ENCODE measurements around the gene PYROXD2.

The PYROXD2 gene

GRCh38 chr10:98404571-98405359 is 10.2 kb downstream of the PYROXD2 start:
- H3K14ac ChIP-seq (ENCODE audit: low read length) = no peak overlapping the region
- no peaks in the 10 kb centered on the region for H3K36me3 ChIP-seq (replicated peaks in 1 of 2; ENCODE audit: control insufficient read depth in 2 of 2, insufficient read depth in 2 of 2, low read length in 2 of 2)
- DNase-seq (ENCODE audit: low spot score) = no peak
- no peak overlapping the region for H2BK5ac ChIP-seq (ENCODE audit: low read length)
- H2BK12ac ChIP-seq (ENCODE audit: low read length) = no peak overlapping the region
- no peak overlapping the region for H2BK15ac ChIP-seq (ENCODE audit: low read length)
- H2AFZ ChIP-seq (ENCODE audit: low read length) = no peak overlapping the region
- no peak overlapping the region for H3K9ac ChIP-seq (ENCODE audit: low read depth, low read length, poor library complexity)
- no peaks in the 10 kb centered on the region for H3K9me3 ChIP-seq (replicated peaks in 1 of 2; ENCODE audit: control insufficient read depth in 2 of 2, insufficient read depth in 1 of 2, low read depth in 1 of 2, low read length in 2 of 2)
- no peak overlapping the region for H3K27ac ChIP-seq (replicated peaks; ENCODE audit: low read length)
- H4K91ac ChIP-seq (ENCODE audit: low read depth, low read length, poor library complexity) = no peak overlapping the region
- H3K4me2 ChIP-seq (ENCODE audit: insufficient read depth, low read length, poor library complexity, severe bottlenecking) = no peak overlapping the region
- no peaks in the 10 kb centered on the region for H3K27me3 ChIP-seq (ENCODE audit: control insufficient read depth in 3 of 3, insufficient read depth in 3 of 3, low read depth in 1 of 3, low read length in 3 of 3)
- H3K4me1 ChIP-seq (ENCODE audit: control insufficient read depth in 2 of 2, insufficient read depth in 1 of 2, low read depth in 1 of 2, low read length in 2 of 2) = peaks cover 0 to 1% of the 10 kb centered on the region in 2 donors
- H2AK5ac ChIP-seq (ENCODE audit: low read depth, low read length) = no peak overlapping the region
- no peaks in the 10 kb centered on the region for H3K79me1 ChIP-seq (ENCODE audit: low read depth, low read length)
- no peak overlapping the region for H3K18ac ChIP-seq (ENCODE audit: low read length)
- no peak overlapping the region for H3K23ac ChIP-seq (ENCODE audit: low read depth, low read length, poor library complexity)
- H2BK120ac ChIP-seq (ENCODE audit: low read depth, low read length) = no peak overlapping the region
- no CpG with 5 or more reads among the region's 8 CpGs for WGBS, 2 donors (ENCODE audit: extremely low coverage in 2 of 2, insufficient read length in 2 of 2, insufficient replicate concordance in 1 of 2)
- H4K8ac ChIP-seq (ENCODE audit: low read depth, low read length) = no peak overlapping the region
- no peak overlapping the region for H3K4ac ChIP-seq (ENCODE audit: low read length)
- no peak overlapping the region for H3K4me3 ChIP-seq (ENCODE audit: low read length in 2 of 2)

- Histone ChIP-seq H3K4me2 (ENCODE audit: insufficient read depth, low read length, poor library complexity, severe bottlenecking) (no peak overlapping the region), H4K91ac (ENCODE audit: low read depth, low read length, poor library complexity) (no peak overlapping the region), H2BK120ac (ENCODE audit: low read depth, low read length) (no peak overlapping the region), H2BK12ac (ENCODE audit: low read length) (no peak overlapping the region), H2AK5ac (ENCODE audit: low read depth, low read length) (no peak overlapping the region), H3K27ac (replicated peaks; ENCODE audit: low read length) (no peak overlapping the region), H3K18ac (ENCODE audit: low read length) (no peak overlapping the region), H3K4me3 (ENCODE audit: low read length in 2 of 2) (no peak overlapping the region), H3K4me1 (ENCODE audit: control insufficient read depth in 2 of 2, insufficient read depth in 1 of 2, low read depth in 1 of 2, low read length in 2 of 2) (peaks cover 0 to 1% of the 10 kb centered on the region in 2 donors), H3K23ac (ENCODE audit: low read depth, low read length, poor library complexity) (no peak overlapping the region), H3K27me3 (ENCODE audit: control insufficient read depth in 3 of 3, insufficient read depth in 3 of 3, low read depth in 1 of 3, low read length in 3 of 3) (no peaks in the 10 kb centered on the region), H3K14ac (ENCODE audit: low read length) (no peak overlapping the region), H3K36me3 (replicated peaks in 1 of 2; ENCODE audit: control insufficient read depth in 2 of 2, insufficient read depth in 2 of 2, low read length in 2 of 2) (no peaks in the 10 kb centered on the region), H2AFZ (ENCODE audit: low read length) (no peak overlapping the region), H4K8ac (ENCODE audit: low read depth, low read length) (no peak overlapping the region), H3K4ac (ENCODE audit: low read length) (no peak overlapping the region), H3K9me3 (replicated peaks in 1 of 2; ENCODE audit: control insufficient read depth in 2 of 2, insufficient read depth in 1 of 2, low read depth in 1 of 2, low read length in 2 of 2) (no peaks in the 10 kb centered on the region), H3K9ac (ENCODE audit: low read depth, low read length, poor library complexity) (no peak overlapping the region), H2BK5ac (ENCODE audit: low read length) (no peak overlapping the region), H2BK15ac (ENCODE audit: low read length) (no peak overlapping the region), H3K79me1 (ENCODE audit: low read depth, low read length) (no peaks in the 10 kb centered on the region)
- no CpG with 5 or more reads among the region's 7 CpGs for WGBS, 2 donors (ENCODE audit: extremely low coverage in 2 of 2, insufficient read length in 2 of 2, insufficient replicate concordance in 1 of 2)
- DNase-seq (ENCODE audit: low spot score) = no peak
Measured at GRCh38 chr10:98403812-98404504, 11.0 kb downstream of the PYROXD2 start.

GRCh38 chr10:98402931-98403718 is 11.9 kb downstream of the PYROXD2 start:
- H3K36me3 ChIP-seq (replicated peaks in 1 of 2; ENCODE audit: control insufficient read depth in 2 of 2, insufficient read depth in 2 of 2, low read length in 2 of 2) = no peaks in the 10 kb centered on the region
- no peaks in the 10 kb centered on the region for H3K79me1 ChIP-seq (ENCODE audit: low read depth, low read length)
- H3K4me1 ChIP-seq (ENCODE audit: control insufficient read depth in 2 of 2, insufficient read depth in 1 of 2, low read depth in 1 of 2, low read length in 2 of 2) = peaks cover 0 to 1% of the 10 kb centered on the region in 2 donors
- H2BK5ac ChIP-seq (ENCODE audit: low read length) = no peak overlapping the region
- no peak overlapping the region for H2BK15ac ChIP-seq (ENCODE audit: low read length)
- H3K14ac ChIP-seq (ENCODE audit: low read length) = peak overlapping the region; percentile 47
- H3K9me3 ChIP-seq (replicated peaks in 1 of 2; ENCODE audit: control insufficient read depth in 2 of 2, insufficient read depth in 1 of 2, low read depth in 1 of 2, low read length in 2 of 2) = no peaks in the 10 kb centered on the region
- no peak for DNase-seq (ENCODE audit: low spot score)
- no CpG with 5 or more reads among the region's 23 CpGs for WGBS, 2 donors (ENCODE audit: extremely low coverage in 2 of 2, insufficient read length in 2 of 2, insufficient replicate concordance in 1 of 2)
- H3K27ac ChIP-seq (replicated peaks; ENCODE audit: low read length) = no peak overlapping the region
- H3K27me3 ChIP-seq (ENCODE audit: control insufficient read depth in 3 of 3, insufficient read depth in 3 of 3, low read depth in 1 of 3, low read length in 3 of 3) = no peaks in the 10 kb centered on the region
- no peak overlapping the region for H2BK120ac ChIP-seq (ENCODE audit: low read depth, low read length)
- no peak overlapping the region for H4K8ac ChIP-seq (ENCODE audit: low read depth, low read length)
- no peak overlapping the region for H2AK5ac ChIP-seq (ENCODE audit: low read depth, low read length)
- H2BK12ac ChIP-seq (ENCODE audit: low read length) = no peak overlapping the region
- H2AFZ ChIP-seq (ENCODE audit: low read length) = no peak overlapping the region
- H3K23ac ChIP-seq (ENCODE audit: low read depth, low read length, poor library complexity) = peak overlapping the region; percentile 52
- H3K18ac ChIP-seq (ENCODE audit: low read length) = no peak overlapping the region
- no peak overlapping the region for H4K91ac ChIP-seq (ENCODE audit: low read depth, low read length, poor library complexity)
- H3K9ac ChIP-seq (ENCODE audit: low read depth, low read length, poor library complexity) = peak overlapping the region; percentile 47
- H3K4ac ChIP-seq (ENCODE audit: low read length) = no peak overlapping the region
- no peak overlapping the region for H3K4me3 ChIP-seq (ENCODE audit: low read length in 2 of 2)
- H3K4me2 ChIP-seq (ENCODE audit: insufficient read depth, low read length, poor library complexity, severe bottlenecking) = no peak overlapping the region

- Histone ChIP-seq H3K4me1 (ENCODE audit: control insufficient read depth in 2 of 2, insufficient read depth in 1 of 2, low read depth in 1 of 2, low read length in 2 of 2) (peaks cover 0 to 1% of the 10 kb centered on the region in 2 donors), H3K27ac (replicated peaks; ENCODE audit: low read length) (no peak overlapping the region), H2BK120ac (ENCODE audit: low read depth, low read length) (no peak overlapping the region), H2BK5ac (ENCODE audit: low read length) (no peak overlapping the region), H3K18ac (ENCODE audit: low read length) (no peak overlapping the region), H3K79me1 (ENCODE audit: low read depth, low read length) (no peaks in the 10 kb centered on the region), H3K4ac (ENCODE audit: low read length) (no peak overlapping the region), H2BK15ac (ENCODE audit: low read length) (no peak overlapping the region), H3K27me3 (ENCODE audit: control insufficient read depth in 3 of 3, insufficient read depth in 3 of 3, low read depth in 1 of 3, low read length in 3 of 3) (no peaks in the 10 kb centered on the region), H3K14ac (ENCODE audit: low read length) (no peak overlapping the region), H3K4me2 (ENCODE audit: insufficient read depth, low read length, poor library complexity, severe bottlenecking) (no peak overlapping the region), H3K9ac (ENCODE audit: low read depth, low read length, poor library complexity) (no peak overlapping the region), H2BK12ac (ENCODE audit: low read length) (no peak overlapping the region), H3K36me3 (replicated peaks in 1 of 2; ENCODE audit: control insufficient read depth in 2 of 2, insufficient read depth in 2 of 2, low read length in 2 of 2) (no peaks in the 10 kb centered on the region), H3K9me3 (replicated peaks in 1 of 2; ENCODE audit: control insufficient read depth in 2 of 2, insufficient read depth in 1 of 2, low read depth in 1 of 2, low read length in 2 of 2) (no peaks in the 10 kb centered on the region), H2AFZ (ENCODE audit: low read length) (no peak overlapping the region), H4K91ac (ENCODE audit: low read depth, low read length, poor library complexity) (no peak overlapping the region), H3K23ac (ENCODE audit: low read depth, low read length, poor library complexity) (no peak overlapping the region), H2AK5ac (ENCODE audit: low read depth, low read length) (no peak overlapping the region), H3K4me3 (ENCODE audit: low read length in 2 of 2) (no peak overlapping the region), H4K8ac (ENCODE audit: low read depth, low read length) (no peak overlapping the region)
- no CpG with 5 or more reads among the region's 7 CpGs for WGBS, 2 donors (ENCODE audit: extremely low coverage in 2 of 2, insufficient read length in 2 of 2, insufficient replicate concordance in 1 of 2)
- DNase-seq (ENCODE audit: low spot score) = no peak
Measured at GRCh38 chr10:98402478-98402877, 12.5 kb downstream of the PYROXD2 start.

Measured in neuronal stem cell (in vitro differentiated cells).